Trophoblast cell (in vitro differentiated cells and primary cell): ENCODE results near the gene KDM4B.

Experiments used
- DNase-seq, 2 donors: peaks; one replicate each; pipeline ENCODE4 v3.0.0-alpha.2; 2016
- H2AFZ ChIP-seq: 2 replicates; pipeline ENCODE4 v1.6.1; 2013; ENCODE audit warnings: low read length, moderate library complexity, mild to moderate bottlenecking; ENCODE audit not compliant: insufficient read depth, poor library complexity
- H2AK5ac ChIP-seq: 2 replicates; pipeline ENCODE4 v1.6.1; 2013; ENCODE audit warnings: mild to moderate bottlenecking, low read length
- H2BK120ac ChIP-seq: 2 replicates; pipeline ENCODE4 v1.6.1; 2013; ENCODE audit warnings: low read length, mild to moderate bottlenecking, moderate library complexity; ENCODE audit not compliant: insufficient read depth, poor library complexity
- H2BK12ac ChIP-seq: 2 replicates; pipeline ENCODE4 v1.6.1; 2013; ENCODE audit warnings: mild to moderate bottlenecking, low read length, moderate library complexity
- H2BK5ac ChIP-seq: 2 replicates; pipeline ENCODE4 v1.6.1; 2013; ENCODE audit warnings: low read length, low read depth, moderate library complexity, mild to moderate bottlenecking; ENCODE audit not compliant: poor library complexity
- H3K14ac ChIP-seq: 2 replicates; pipeline ENCODE4 v1.6.1; 2013; ENCODE audit warnings: mild to moderate bottlenecking, low read length
- H3K18ac ChIP-seq: 2 replicates; pipeline ENCODE4 v1.6.1; 2013; ENCODE audit warnings: mild to moderate bottlenecking, low read length
- H3K23ac ChIP-seq: 2 replicates; pipeline ENCODE4 v1.6.1; 2013; ENCODE audit warnings: low read length
- H3K27ac ChIP-seq: 2 replicates; pipeline ENCODE4 v1.5.1; 2013; ENCODE audit warnings: low read depth, mild to moderate bottlenecking, inconsistent platforms, low read length, moderate library complexity
- H3K27me3 ChIP-seq: 2 replicates; pipeline ENCODE4 v1.6.1; 2013; ENCODE audit warnings: inconsistent platforms, mild to moderate bottlenecking, low read length, moderate library complexity; ENCODE audit not compliant: insufficient read depth
- H3K36me3 ChIP-seq, 2 experiments: 1 replicate in 1 of 2; 2 replicates in 1 of 2; pipeline ENCODE4 v1.6.1; 2013; ENCODE audit warnings: low read length in 2 of 2, mild to moderate bottlenecking in 2 of 2, moderate library complexity in 1 of 2; ENCODE audit not compliant: insufficient read depth in 2 of 2, control insufficient read depth in 1 of 2
- H3K4ac ChIP-seq: 2 replicates; pipeline ENCODE4 v1.6.1; 2013; ENCODE audit warnings: low read depth, mild to moderate bottlenecking, low read length, moderate library complexity
- H3K4me1 ChIP-seq, 2 experiments: 1 replicate in 1 of 2; 2 replicates in 1 of 2; pipeline ENCODE4 v1.6.1; 2013; ENCODE audit warnings: low read length in 2 of 2, mild to moderate bottlenecking in 2 of 2, moderate library complexity in 1 of 2; ENCODE audit not compliant: insufficient read depth in 2 of 2, control insufficient read depth in 1 of 2
- H3K4me2 ChIP-seq: 2 replicates; pipeline ENCODE4 v1.6.1; 2013; ENCODE audit warnings: inconsistent platforms, mild to moderate bottlenecking, low read length, moderate library complexity
- H3K4me3 ChIP-seq: 2 replicates; pipeline ENCODE4 v1.5.1; 2013; ENCODE audit warnings: mild to moderate bottlenecking, low read depth, low read length, inconsistent platforms
- H3K79me1 ChIP-seq: one replicate; pipeline ENCODE4 v1.6.1; 2013; ENCODE audit warnings: low read length
- H3K79me2 ChIP-seq: 2 replicates; pipeline ENCODE4 v1.6.1; 2013; ENCODE audit warnings: low read length, mild to moderate bottlenecking; ENCODE audit not compliant: control insufficient read depth, insufficient read depth, poor library complexity
- H3K9ac ChIP-seq: 2 replicates; pipeline ENCODE4 v1.6.1; 2013; ENCODE audit warnings: mild to moderate bottlenecking, low read length
- H3K9me3 ChIP-seq: 2 replicates; pipeline ENCODE4 v1.6.1; 2013; ENCODE audit warnings: low read depth, mild to moderate bottlenecking, control low read depth, inconsistent platforms, low read length; ENCODE audit not compliant: insufficient read depth
- H4K12ac ChIP-seq: 2 replicates; pipeline ENCODE4 v1.6.1; 2013; ENCODE audit warnings: low read depth, mild to moderate bottlenecking, low read length, moderate library complexity
- H4K8ac ChIP-seq: 2 replicates; pipeline ENCODE4 v1.6.1; 2013; ENCODE audit warnings: low read depth, mild to moderate bottlenecking, low read length, moderate library complexity
- H4K91ac ChIP-seq: one replicate; pipeline ENCODE4 v1.6.1; 2013; ENCODE audit warnings: low read depth, mild to moderate bottlenecking, low read length, moderate library complexity
- WGBS: extraction: QIAGEN DNeasy Blood & Tissue Kit; methylation state at CpG from one replicate; pipeline ENCODE4 v1.1.7; 2013; ENCODE audit warnings: missing lambda C conversion rate; ENCODE audit not compliant: insufficient read length, insufficient coverage; ENCODE audit errors: extremely low coverage; 5-methylcytosine and 5-hydroxymethylcytosine counted together

The KDM4B gene

DNA sequence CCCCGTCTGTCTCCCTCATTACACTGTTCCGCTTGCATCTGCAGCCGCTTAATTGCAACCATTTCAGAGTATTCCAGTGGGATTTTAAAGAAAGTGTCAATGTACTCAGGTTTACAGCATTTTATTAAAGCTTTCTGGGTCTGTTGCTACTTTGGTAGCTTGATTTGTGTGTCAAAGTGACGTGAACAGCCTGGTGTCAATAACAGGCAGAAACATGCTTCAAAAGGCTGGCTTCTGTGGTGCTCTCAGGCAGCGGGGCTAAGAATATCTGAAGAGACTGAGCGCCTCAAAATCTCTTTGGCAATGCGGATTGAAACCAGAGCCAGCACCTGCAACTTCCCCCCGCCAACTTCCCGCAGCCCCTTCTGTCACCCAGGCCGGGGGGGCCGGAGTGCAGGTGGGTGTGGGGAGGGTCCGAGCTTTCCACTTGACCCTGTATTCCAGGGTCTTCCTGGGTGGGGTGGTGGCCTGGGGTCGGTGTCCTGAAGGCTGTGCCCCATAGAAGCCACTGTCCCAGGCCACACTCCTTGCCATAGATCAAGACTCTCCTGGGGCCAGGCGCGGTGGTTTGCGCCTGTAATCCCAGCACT is 81.2 kb downstream of the KDM4B start:
- H3K18ac ChIP-seq: no peak overlapping the region
- no peak overlapping the region for H2BK120ac ChIP-seq
- no peaks in the 10 kb centered on the region for H3K9me3 ChIP-seq
- no peak overlapping the region for H4K8ac ChIP-seq
- no peak for DNase-seq
- H4K12ac ChIP-seq: no peak overlapping the region
- peaks cover 3 to 8% of the 10 kb centered on the region in 2 experiments for H3K4me1 ChIP-seq
- peaks cover 3% of the 10 kb centered on the region for H3K79me1 ChIP-seq
- H3K36me3 ChIP-seq: peaks cover 74 to 75% of the 10 kb centered on the region in 2 experiments
- H3K79me2 ChIP-seq: peaks cover 2% of the 10 kb centered on the region
- H3K23ac ChIP-seq: no peak overlapping the region
- H3K14ac ChIP-seq: no peak overlapping the region
- no peak overlapping the region for H3K27ac ChIP-seq
- no peak overlapping the region for H3K4me3 ChIP-seq
- no peak overlapping the region for H4K91ac ChIP-seq
- H2BK5ac ChIP-seq: no peak overlapping the region
- no CpG with 5 or more reads among the region's 16 CpGs for WGBS
- H3K9ac ChIP-seq: no peak overlapping the region
- no peak overlapping the region for H3K4ac ChIP-seq
- H2AFZ ChIP-seq: no peak overlapping the region
- H3K27me3 ChIP-seq: no peaks in the 10 kb centered on the region
- no peak overlapping the region for H3K4me2 ChIP-seq
- H2AK5ac ChIP-seq: no peak overlapping the region
- H2BK12ac ChIP-seq: no peak overlapping the region

DNA sequence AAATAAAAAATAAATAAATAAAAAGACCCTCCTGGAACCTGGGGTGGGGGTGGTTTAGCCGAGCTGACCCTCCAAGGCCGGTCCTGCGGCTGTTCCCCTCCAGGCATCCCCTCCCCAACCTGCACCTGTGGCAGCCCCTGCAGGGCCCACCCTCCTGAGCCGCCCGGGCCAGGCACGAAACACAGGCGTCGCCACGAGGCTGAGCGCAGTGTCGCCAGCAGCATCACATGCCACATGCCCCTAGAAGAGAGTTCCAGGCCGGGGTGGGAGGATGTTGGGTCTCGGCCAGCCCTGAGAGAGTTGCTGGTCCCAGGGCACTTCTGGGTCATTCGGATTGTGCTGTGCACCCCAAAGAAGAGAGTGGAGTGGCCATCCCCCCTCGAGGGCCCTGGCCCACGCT is 82.0 kb downstream of the KDM4B start:
- Histone ChIP-seq H3K9me3 (no peaks in the 10 kb centered on the region), H3K4me3 (no peak overlapping the region), H2BK120ac (no peak overlapping the region), H4K12ac (no peak overlapping the region), H3K79me1 (peaks cover 3% of the 10 kb centered on the region), H3K4ac (no peak overlapping the region), H2AFZ (no peak overlapping the region), H3K4me2 (no peak overlapping the region), H3K4me1 (peaks cover 3 to 8% of the 10 kb centered on the region in 2 experiments), H2AK5ac (no peak overlapping the region), H3K14ac (no peak overlapping the region), H2BK12ac (no peak overlapping the region), H3K18ac (no peak overlapping the region), H3K9ac (no peak overlapping the region), H3K36me3 (peaks cover 78 to 79% of the 10 kb centered on the region in 2 experiments), H3K23ac (no peak overlapping the region), H3K79me2 (peaks cover 2% of the 10 kb centered on the region), H4K91ac (no peak overlapping the region), H3K27me3 (no peaks in the 10 kb centered on the region), H2BK5ac (no peak overlapping the region), H3K27ac (no peak overlapping the region), H4K8ac (no peak overlapping the region)
- no CpG with 5 or more reads among the region's 16 CpGs for WGBS
- no peak for DNase-seq

DNA sequence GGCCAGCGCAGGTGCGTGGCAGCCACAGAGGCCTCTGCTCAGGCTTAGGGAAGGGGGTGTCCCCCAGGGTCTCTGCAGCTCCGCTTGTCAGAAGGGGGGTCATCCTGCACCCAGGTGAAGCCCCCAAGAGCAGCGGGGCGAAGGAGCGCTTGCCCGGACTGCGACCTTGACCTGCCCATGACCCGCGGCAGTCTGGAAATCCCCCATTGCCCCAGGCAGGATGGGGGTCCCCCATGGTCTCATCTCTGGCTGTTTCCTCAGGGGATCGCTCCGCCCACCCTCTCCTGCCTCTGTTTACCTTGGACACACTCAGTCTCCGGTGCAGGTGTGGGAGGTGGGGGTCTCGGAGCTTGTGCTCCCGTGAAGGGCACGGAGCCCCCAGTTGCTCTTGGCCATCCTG is 82.7 kb downstream of the KDM4B start:
- no peak overlapping the region for H3K14ac ChIP-seq
- H3K9me3 ChIP-seq: no peaks in the 10 kb centered on the region
- H4K12ac ChIP-seq: no peak overlapping the region
- H2BK12ac ChIP-seq: no peak overlapping the region
- no peak overlapping the region for H2BK5ac ChIP-seq
- no peak overlapping the region for H3K4ac ChIP-seq
- no peak overlapping the region for H2AFZ ChIP-seq
- no peak overlapping the region for H3K4me3 ChIP-seq
- peaks cover 2% of the 10 kb centered on the region for H3K79me2 ChIP-seq
- H3K9ac ChIP-seq: no peak overlapping the region
- peaks cover 3 to 8% of the 10 kb centered on the region in 2 experiments for H3K4me1 ChIP-seq
- no peak overlapping the region for H3K4me2 ChIP-seq
- H3K79me1 ChIP-seq: peaks cover 3% of the 10 kb centered on the region
- no peak overlapping the region for H3K18ac ChIP-seq
- no peak overlapping the region for H3K27ac ChIP-seq
- no peak overlapping the region for H4K91ac ChIP-seq
- no peak overlapping the region for H2AK5ac ChIP-seq
- H3K36me3 ChIP-seq: peaks cover 77 to 79% of the 10 kb centered on the region in 2 experiments
- no peak overlapping the region for H4K8ac ChIP-seq
- no peak overlapping the region for H2BK120ac ChIP-seq
- DNase-seq: no peak
- WGBS: no CpG with 5 or more reads among the region's 16 CpGs
- no peak overlapping the region for H3K23ac ChIP-seq
- H3K27me3 ChIP-seq: no peaks in the 10 kb centered on the region

DNA sequence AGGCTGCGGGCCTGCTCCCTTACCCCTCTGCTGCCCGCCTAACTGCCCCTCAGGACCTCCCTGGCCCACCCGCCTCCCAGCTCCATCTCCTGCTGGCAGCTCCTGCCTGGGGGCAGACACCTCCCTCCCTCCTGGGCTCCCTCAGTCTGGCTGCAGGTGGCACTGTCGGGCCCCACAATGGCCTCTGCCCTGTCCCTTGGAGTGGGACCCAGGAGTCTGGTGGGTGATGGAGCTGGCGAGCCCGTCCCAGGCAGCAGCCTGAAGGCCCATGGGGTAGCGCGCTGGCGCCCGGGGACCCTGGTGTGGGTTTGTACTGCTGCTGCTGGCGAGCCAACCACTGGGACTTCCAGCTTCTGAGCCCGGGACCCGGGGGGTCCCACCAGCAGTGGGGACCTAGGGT is 83.6 kb downstream of the KDM4B start:
- no peak overlapping the region for H3K27ac ChIP-seq
- no peak overlapping the region for H2AFZ ChIP-seq
- H3K79me1 ChIP-seq: peaks cover 3% of the 10 kb centered on the region
- no peak overlapping the region for H4K91ac ChIP-seq
- no peak overlapping the region for H4K12ac ChIP-seq
- no peak overlapping the region for H3K4ac ChIP-seq
- WGBS: no CpG with 5 or more reads among the region's 13 CpGs
- H2BK12ac ChIP-seq: no peak overlapping the region
- no peak overlapping the region for H3K14ac ChIP-seq
- no peak overlapping the region for H4K8ac ChIP-seq
- H3K27me3 ChIP-seq: no peaks in the 10 kb centered on the region
- no peak overlapping the region for H3K4me3 ChIP-seq
- no peak for DNase-seq
- H3K18ac ChIP-seq: peak overlapping the region; percentile 12
- H3K9me3 ChIP-seq: no peaks in the 10 kb centered on the region
- no peak overlapping the region for H3K4me2 ChIP-seq
- peaks cover 75 to 77% of the 10 kb centered on the region in 2 experiments for H3K36me3 ChIP-seq
- H2AK5ac ChIP-seq: no peak overlapping the region
- H3K23ac ChIP-seq: no peak overlapping the region
- H3K79me2 ChIP-seq: peaks cover 2% of the 10 kb centered on the region
- H3K4me1 ChIP-seq: peaks cover 3 to 8% of the 10 kb centered on the region in 2 experiments
- no peak overlapping the region for H2BK5ac ChIP-seq
- H2BK120ac ChIP-seq: no peak overlapping the region
- H3K9ac ChIP-seq: no peak overlapping the region
